GM19099 (cell line): ENCODE results near the gene JADE1.

Experiments used
- POLR2A ChIP-seq: IDR thresholded peaks from 3 replicates; pipeline ENCODE4 v1.6.1; 2011; ENCODE audit warnings: low read depth; ENCODE audit not compliant: insufficient read length; ENCODE audit errors: extremely low read depth

Gene JADE1

DNA sequence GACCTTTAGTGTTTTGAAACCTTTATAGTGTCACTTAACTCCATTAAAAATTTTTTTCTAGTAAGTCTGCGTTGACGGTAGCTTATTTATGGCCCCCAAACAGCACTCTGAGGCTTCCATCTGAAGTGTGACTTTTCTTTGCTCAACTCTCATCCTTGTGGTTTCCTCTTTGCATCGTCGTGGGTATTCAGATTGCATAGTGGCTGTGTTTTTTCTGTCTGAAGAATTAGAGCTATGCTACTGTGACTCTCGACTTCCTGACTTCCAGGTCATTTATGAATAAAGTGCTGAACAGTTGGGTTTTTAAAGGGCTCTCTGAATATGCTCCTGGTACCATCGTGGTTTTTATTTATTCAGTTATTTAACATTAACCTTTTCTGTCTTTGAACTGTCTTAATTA lies 44.9 kb downstream of the JADE1 start:
- TF ChIP-seq POLR2A: no peak

DNA sequence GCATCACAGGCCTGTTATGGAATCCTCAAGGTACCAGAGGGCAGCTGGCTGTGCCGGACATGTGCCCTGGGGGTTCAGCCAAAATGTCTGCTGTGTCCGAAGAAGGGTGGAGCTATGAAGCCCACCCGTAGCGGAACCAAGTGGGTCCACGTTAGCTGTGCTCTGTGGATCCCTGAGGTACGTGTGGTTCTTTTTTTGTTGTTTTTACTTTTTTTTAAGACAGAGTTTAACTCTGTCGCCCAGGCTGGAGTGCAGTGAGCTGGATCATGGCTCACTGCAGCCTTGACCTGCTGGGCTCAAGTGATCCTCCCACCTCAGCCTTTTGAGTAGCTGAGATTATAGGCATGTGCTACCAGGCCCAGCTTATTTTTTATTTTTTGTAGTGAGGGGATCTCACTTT lies 46.1 kb downstream of the JADE1 start:
- TF ChIP-seq POLR2A: no peak

DNA sequence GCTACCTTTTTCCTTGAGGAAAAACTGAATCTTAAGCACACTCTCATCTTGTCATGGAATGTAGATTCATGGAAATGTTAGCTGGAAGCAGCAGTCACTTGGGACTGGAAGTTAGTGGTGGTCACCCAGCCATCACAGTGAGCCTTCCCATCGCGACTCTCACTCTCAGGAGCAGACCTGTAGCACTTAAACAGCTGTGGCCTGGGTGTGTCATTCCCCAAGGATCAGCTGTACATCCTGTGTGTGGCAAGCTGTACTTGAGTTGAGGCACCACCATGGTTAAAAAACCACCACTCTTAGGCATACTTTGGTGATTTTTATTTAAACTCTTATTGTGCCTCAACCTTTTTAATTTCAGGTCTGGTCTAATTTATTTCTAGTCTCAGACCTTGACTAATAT lies 46.7 kb downstream of the JADE1 start:
- no peak for TF ChIP-seq POLR2A

DNA sequence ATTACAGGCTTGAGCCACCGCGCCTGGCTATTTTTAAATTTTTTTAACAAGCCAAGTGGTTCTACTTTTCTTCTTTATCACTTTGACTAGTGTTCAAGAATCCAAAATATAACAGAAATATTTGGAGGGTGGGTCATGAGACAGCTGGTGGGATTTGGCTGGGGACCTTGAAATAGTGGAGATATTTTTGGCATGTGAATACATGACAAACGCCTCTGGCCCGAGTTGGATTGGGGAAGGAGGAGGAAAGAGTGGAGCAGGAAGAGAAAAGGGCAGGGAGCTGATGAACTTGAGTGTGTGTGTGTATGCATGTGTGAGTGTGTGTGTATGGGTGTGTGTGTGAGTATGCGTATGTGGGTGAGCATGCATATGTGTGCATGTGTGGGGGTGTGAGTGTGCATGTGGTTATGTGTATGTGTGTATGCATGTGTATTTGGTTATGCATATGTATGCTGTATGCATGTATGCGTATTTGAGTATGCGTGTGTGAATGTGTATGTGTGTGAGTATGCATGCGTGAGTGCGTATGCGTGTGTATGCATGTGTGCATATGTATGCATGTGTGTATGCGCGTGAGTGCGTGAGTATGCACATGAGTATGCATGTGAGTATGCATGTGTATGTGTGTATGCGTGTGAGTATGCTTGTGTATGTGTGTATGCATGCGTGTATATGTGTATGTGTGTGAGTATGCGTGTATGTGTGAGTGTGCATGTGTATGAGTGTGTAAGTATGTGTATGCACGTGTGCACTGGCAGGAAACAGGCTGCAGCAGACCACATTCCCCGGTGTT lies 49.6 kb downstream of the JADE1 start:
- TF ChIP-seq POLR2A: no peak

DNA sequence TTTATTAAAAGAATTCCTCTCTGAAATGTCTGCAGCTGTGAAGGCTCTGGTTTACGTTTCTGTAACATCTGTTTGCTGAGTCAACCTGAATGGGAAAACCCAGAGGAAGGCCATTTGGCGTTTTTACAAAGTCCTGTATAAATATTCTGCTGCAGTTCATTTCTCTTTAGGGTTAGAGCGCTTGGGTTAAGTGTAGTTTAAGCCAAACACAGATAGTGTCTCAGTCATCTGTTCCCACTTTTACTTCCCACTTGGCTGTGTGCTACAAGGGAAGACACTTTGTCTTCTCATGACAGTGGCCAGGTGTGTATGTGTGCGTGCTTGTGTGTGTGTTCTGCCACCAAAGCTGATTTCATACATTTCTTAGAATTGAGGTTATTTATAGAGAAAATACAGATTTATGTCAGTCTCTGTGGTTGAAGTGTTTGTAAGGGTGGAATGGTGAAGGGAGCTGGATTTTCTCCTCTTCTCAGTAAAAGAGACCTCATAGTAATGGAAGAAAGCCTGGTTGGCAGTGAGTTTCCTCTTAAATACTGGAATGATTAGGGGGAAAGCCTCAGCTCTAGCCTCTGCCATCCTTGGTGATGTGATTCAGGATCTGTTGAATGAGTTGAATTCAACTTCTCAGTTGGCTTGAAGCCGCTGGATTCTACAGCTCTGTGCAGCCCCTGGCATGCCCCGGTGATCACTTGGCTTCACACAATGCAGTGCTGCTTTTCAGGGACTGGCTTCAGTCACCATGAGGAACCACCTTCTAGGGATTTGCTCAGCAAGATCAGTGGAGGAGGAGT lies 50.6 kb downstream of the JADE1 start:
- no peak for TF ChIP-seq POLR2A

DNA sequence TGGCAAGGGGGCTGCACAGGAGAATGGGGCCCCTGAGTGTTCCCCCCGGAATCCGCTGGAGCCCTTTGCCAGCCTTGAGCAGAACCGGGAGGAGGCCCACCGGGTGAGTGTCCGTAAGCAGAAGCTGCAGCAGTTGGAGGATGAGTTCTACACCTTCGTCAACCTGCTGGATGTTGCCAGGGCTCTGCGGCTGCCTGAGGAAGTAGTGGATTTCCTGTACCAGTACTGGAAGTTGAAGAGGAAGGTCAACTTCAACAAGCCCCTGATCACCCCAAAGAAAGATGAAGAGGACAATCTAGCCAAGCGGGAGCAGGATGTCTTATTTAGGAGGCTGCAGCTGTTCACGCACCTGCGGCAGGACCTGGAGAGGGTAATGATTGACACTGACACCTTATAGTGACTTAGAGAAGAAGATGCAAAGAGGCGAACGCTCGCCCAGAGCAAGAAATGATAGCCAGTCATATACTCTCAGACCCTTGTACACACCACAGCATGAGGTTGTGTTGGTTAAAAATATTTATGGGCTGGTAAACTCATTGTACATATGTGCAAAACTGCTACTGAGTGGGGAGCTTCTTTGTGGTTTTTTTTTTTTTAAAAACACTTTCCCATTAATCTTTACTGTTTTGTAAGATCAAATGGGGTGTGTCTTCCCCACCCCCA lies 52.5 kb downstream of the JADE1 start:
- no peak for TF ChIP-seq POLR2A

DNA sequence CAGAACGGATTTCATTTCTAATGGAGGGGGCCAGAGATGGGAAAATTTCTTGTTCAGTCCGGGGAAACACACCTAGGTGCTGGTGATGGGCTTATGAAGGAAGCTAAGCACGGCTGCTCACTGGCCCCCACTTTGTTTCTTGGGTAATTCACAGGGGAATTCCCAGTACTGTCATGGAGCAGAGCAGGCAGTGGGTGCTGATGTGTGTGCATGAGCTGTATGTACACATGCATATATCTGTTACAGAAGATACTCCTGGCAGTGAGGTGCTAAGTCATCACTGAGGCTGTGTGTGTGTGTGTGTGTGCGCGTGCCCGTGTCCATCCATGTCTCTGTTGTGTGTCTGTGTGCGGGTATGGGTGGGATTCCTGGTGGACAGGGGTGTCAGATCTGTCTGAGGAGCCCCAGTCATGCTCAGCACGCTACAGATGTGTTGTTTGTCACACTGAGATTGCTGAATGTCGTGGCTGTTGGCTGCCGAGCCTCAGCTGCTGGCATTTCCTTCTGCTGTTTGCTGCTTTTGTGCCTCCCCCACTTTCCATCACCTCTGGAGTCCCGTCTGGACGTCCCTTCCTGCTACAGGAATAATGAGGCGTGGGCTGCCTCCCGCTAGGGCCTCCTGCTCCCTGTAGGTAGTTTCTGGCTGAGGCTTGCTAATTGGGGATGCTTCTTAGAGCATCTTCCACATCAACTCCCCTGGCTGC lies 53.3 kb downstream of the JADE1 start:
- peak; percentile 7 for TF ChIP-seq POLR2A

DNA sequence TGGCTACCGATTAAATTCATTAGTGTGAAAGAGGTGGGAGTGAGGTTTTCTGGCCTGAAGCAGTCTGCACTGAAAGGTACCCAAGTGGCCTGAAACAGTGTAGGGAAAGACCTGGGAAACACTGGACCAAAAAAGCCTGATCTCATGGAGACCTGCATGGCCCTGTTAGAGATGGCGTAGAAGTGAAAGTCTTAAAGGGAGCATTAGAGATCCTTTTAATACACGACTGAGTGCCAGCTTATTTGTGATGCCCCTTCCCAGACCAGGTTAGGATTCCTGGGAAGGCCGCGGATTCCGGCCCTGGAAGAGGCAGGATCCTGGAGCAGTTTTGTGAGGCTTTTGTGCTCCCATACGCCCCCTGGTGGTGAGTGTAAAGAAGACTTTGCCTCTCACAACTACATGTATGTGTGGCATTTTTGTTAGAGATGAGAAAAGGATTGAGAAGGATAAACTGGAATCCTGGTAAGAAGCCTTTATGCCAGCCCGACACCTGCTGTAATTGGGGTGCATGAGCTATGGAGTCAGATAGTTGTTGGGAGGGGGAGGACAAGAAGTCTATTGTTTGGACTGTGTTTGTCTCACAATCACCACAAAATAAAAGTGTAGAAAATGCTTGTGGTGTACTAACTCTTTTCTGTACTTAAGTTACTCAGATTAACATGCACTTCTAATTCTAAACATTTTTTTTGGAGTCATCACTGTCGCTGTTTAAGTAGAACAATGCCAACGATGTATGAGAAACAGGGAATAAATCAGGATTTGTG lies 54.0 kb downstream of the JADE1 start:
- no peak for TF ChIP-seq POLR2A

DNA sequence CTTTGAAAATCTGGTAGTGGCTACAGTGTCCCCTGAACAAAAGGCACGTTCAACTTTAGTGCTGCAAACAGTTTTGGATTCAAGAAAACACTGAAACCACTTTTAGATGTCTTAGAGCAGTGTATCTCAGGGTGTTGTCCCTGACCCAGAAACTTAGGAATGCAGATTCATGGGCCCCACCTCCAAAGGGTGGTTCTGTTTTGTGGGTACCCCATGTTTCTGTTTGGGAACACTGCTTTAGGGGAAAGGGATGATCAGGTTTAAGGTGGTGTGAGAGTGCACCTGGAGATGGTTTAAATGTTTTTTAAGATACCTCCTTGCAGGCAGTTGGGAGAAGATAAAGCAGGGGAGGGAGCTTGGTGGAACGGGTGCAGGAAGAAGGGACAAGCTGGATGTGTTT lies 55.6 kb downstream of the JADE1 start:
- no peak for TF ChIP-seq POLR2A

DNA sequence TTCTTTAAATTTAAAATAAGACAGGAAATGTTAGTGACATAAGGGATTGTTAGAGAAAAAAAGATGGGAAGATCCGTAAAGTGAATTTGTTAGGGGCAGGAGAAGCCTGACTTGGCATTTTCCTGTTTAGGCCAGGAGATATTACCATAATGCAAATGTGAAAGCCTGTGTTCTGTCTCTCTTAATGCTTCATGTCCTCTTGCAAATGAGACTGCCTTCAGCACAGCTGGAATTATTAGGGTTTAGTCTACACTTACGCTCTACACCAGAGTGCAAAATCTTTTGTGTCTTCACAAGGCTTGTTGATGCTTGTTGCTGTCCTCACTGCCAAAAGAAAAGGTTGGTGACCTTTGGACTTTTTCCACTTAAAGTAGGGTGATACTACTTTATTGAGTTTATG lies 56.8 kb downstream of the JADE1 start:
- TF ChIP-seq POLR2A: no peak

DNA sequence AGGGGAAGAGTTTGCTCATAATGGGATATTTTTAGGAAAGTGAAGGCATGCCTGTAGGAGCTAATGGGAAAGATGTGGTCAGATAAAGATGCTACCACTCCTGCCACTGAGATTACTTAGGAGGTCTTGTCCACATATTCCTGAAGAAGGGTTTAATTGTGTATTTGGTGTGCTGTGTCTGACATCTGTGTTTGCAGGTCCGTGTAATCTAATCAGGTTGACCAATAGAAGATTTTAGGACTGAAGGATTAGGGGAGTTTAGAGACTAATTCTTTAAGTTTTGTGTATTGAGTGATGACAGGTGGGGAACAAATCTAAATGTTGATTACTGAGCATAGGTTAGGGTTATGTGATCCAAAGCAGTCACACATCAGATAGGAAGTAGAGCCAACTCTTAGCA lies 57.2 kb downstream of the JADE1 start:
- no peak for TF ChIP-seq POLR2A

DNA sequence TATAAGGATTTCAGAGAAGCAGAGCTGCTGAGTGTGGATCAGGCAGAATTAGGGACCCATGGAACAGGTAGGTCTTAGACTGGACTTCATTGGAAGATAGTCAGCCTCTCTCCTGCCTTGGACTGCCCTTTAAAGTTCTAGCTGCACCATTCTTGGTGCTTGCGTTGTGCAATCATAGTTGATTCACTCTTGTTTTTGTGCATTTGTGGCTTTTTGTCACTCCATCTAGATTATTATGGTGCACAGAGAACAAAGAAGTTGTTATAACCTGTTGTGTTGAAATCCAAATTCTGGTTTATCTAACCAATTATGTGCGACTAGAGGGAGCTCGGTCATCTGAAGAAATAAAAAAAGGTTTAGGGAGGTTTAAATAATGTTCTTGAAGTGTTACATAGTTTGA lies 59.3 kb downstream of the JADE1 start:
- no peak for TF ChIP-seq POLR2A

DNA sequence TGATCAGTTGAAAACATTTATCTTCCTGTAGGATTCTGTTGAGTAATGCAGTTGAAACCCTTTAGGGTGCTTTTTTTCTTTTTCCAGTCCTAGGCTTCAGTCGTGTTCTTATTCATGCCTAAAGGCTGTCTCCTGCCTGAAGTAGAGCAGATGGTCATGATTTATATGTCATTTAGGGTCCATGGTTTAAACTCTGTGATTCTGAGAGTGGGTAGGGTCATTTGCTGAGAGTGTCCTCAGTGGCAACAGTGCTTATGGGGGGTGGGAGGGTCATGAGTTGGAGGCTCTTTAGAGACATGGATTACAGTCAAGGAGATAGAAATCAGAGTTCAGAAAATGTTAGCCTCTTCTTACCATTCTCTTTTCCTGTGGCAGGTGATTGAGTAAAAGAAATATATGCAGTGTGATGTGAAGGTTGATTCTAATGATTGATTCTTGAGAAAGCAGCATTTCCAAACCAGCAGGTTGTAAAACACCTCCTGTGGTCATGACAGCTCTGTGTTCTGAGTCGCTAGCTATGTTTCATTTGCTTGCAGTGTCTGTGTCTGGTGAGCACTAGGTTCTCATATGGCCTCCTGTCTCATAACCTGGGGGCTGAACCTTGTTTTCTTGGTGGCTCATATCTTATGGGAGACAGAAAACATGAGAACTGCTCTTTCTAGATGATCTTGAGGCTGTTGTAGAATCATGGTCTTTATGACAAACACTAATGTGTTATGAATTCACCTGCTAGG lies 60.4 kb downstream of the JADE1 start:
- no peak for TF ChIP-seq POLR2A

DNA sequence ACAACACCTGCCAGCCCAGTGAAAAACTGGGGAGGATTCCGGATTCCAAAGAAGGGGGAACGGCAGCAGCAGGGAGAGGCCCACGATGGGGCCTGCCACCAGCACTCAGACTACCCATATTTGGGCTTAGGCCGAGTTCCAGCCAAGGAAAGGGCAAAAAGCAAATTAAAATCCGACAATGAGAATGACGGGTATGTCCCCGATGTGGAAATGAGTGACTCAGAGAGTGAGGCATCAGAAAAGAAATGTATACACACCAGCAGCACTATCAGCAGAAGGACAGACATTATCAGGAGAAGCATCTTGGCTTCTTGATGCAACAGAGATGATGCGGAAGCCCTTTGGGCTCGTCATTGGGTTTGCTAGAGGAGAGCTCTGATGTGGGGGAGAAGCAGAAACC lies 62.4 kb downstream of the JADE1 start:
- TF ChIP-seq POLR2A: no peak

DNA sequence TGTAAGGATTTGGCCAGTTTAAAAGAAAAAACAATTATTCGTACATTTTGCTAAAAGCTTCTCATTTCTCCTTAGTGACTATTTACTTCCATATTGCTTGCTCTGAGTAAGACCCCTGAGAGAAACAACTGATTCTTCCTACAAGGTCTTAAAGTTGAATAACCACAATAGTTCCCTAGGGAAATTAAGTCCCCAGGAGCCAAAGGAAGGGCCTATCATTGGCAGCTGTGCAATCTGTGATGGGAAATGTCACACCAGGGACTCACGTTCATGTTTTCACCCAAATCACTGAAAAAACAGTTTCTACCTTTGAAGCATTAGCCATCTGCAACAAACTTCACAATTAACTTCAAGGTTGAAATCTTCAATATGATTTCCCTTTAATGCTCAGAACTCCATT lies 66.7 kb downstream of the JADE1 start:
- TF ChIP-seq POLR2A: no peak

DNA sequence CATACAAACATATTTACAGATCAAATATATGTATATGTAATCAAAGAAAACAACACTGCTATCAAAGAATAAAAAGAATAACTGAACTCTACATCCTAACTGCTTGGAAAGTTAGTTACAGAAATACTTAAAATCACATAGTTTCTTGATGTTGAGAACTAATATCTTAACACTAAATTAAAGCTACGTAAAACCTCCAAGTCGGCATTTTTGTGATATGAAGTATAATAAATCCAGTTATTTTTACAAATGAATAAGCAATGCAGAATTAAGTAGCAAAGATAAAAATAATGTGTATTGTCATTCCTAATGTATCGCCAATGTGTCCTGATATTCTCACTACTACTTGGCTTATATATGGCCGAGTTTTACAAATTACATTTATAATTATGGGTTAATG lies 68.4 kb downstream of the JADE1 start:
- no peak for TF ChIP-seq POLR2A
